SK-N-SH treated with all-trans-retinoic acid at 6 μM for 48 hours (cell line): ENCODE measurements around the gene APCS.

Source experiments
- ATAC-seq: fragments of 200-7000 bp; cut with Tn5 transposase; 3 replicates; pipeline ENCODE4 v1.9.1; 2020; ENCODE audit warnings: mild to moderate bottlenecking, moderate library complexity
- ARNTL ChIP-seq: fragments of 450-650 bp; formaldehyde crosslinking; IDR thresholded peaks from 2 replicates; pipeline ENCODE4 v1.5.0; 2020; ENCODE audit warnings: low read depth, mild to moderate bottlenecking, moderate library complexity, borderline replicate concordance
- BACH2 ChIP-seq: fragments of 250-450 bp; sonication (Bioruptor Pico); IDR thresholded peaks from 2 replicates; pipeline ENCODE4 v1.9.0; 2021; ENCODE audit warnings: mild to moderate bottlenecking, borderline replicate concordance
- CREB5 ChIP-seq: fragments of 250-450 bp; sonication (Bioruptor Pico); IDR thresholded peaks from 2 replicates; pipeline ENCODE4 v1.5.1; 2020; ENCODE audit warnings: low read depth, mild to moderate bottlenecking, moderate library complexity
- CSDC2 ChIP-seq: fragments of 250-450 bp; sonication (Bioruptor Pico); IDR thresholded peaks from 2 replicates; pipeline ENCODE4 v1.5.0; 2020; ENCODE audit warnings: mild to moderate bottlenecking, moderate library complexity
- ESRRG ChIP-seq: fragments of 250-450 bp; sonication (Bioruptor Pico); IDR thresholded peaks from 2 replicates; pipeline ENCODE4 v1.6.1; 2021; ENCODE audit warnings: mild to moderate bottlenecking
- GLIS3 ChIP-seq: fragments of 250-450 bp; sonication (Bioruptor Pico); IDR thresholded peaks from 2 replicates; pipeline ENCODE4 v1.5.0; 2020; ENCODE audit warnings: mild to moderate bottlenecking, moderate library complexity
- ISL1 ChIP-seq: fragments of 250-450 bp; sonication (Bioruptor Pico); IDR thresholded peaks from 2 replicates; pipeline ENCODE4 v2.1.2; 2022; ENCODE audit warnings: mild to moderate bottlenecking, moderate library complexity
- OSR1 ChIP-seq: fragments of 250-450 bp; sonication (Bioruptor Pico); IDR thresholded peaks from 2 replicates; pipeline ENCODE4 v1.8.0; 2022; ENCODE audit warnings: moderate library complexity, mild to moderate bottlenecking, inconsistent platforms
- PATZ1 ChIP-seq: fragments of 250-450 bp; sonication (Bioruptor Pico); IDR thresholded peaks from 2 replicates; pipeline ENCODE4 v1.8.0; 2020; ENCODE audit warnings: mild to moderate bottlenecking, moderate library complexity, borderline replicate concordance
- PPARA ChIP-seq: fragments of 250-450 bp; sonication (Bioruptor Pico); IDR thresholded peaks from 2 replicates; pipeline ENCODE4 v1.5.0; 2020; ENCODE audit warnings: mild to moderate bottlenecking, borderline replicate concordance
- TCF4 ChIP-seq: fragments of 250-450 bp; sonication (Bioruptor Pico); IDR thresholded peaks from 2 replicates; pipeline ENCODE4 v1.8.0; 2021; ENCODE audit warnings: mild to moderate bottlenecking, moderate library complexity, borderline replicate concordance
- TOX ChIP-seq: fragments of 250-450 bp; sonication (Bioruptor Pico); IDR thresholded peaks from 2 replicates; pipeline ENCODE4 v1.8.0; 2021; ENCODE audit warnings: mild to moderate bottlenecking, moderate library complexity, borderline replicate concordance
- ZC3H10 ChIP-seq: fragments of 250-450 bp; sonication (Bioruptor Pico); IDR thresholded peaks from 2 replicates; pipeline ENCODE4 v1.5.1; 2021; ENCODE audit warnings: mild to moderate bottlenecking, moderate library complexity
- ZFP3 ChIP-seq: fragments of 250-450 bp; sonication (Bioruptor Pico); IDR thresholded peaks from 2 replicates; pipeline ENCODE4 v1.5.0; 2020; ENCODE audit warnings: mild to moderate bottlenecking, moderate library complexity
- ZFP30 ChIP-seq: fragments of 450-650 bp; formaldehyde crosslinking; IDR thresholded peaks from 2 replicates; pipeline ENCODE4 v1.5.0; 2022; ENCODE audit warnings: mild to moderate bottlenecking, moderate library complexity
- ZNF565 ChIP-seq: fragments of 450-650 bp; formaldehyde crosslinking; conservative IDR thresholded peaks from 2 replicates; pipeline ENCODE4 v1.5.0; 2020; ENCODE audit warnings: low read depth, mild to moderate bottlenecking, moderate library complexity
- ZNF70 ChIP-seq: fragments of 450-650 bp; formaldehyde crosslinking; IDR thresholded peaks from 2 replicates; pipeline ENCODE4 v1.5.0; 2020; ENCODE audit warnings: mild to moderate bottlenecking, moderate library complexity
- ZNF8 ChIP-seq: fragments of 450-650 bp; formaldehyde crosslinking; IDR thresholded peaks from 2 replicates; pipeline ENCODE4 v1.5.0; 2020; ENCODE audit warnings: mild to moderate bottlenecking, moderate library complexity
- TF ChIP-seq, protein P1 (sequence below): fragments of 250-450 bp; sonication (Bioruptor Pico); IDR thresholded peaks from 2 replicates; pipeline ENCODE4 v1.8.0; 2021; ENCODE audit warnings: low read depth, mild to moderate bottlenecking, moderate library complexity, borderline replicate concordance
- TF ChIP-seq, protein P2 (sequence below): fragments of 250-450 bp; sonication (Bioruptor Pico); IDR thresholded peaks from 2 replicates; pipeline ENCODE4 v1.5.1; 2021; ENCODE audit warnings: mild to moderate bottlenecking, moderate library complexity
- TF ChIP-seq, protein P3 (sequence below): fragments of 250-450 bp; sonication (Bioruptor Pico); IDR thresholded peaks from 2 replicates; pipeline ENCODE4 v1.5.0; 2020; ENCODE audit warnings: mild to moderate bottlenecking, moderate library complexity

The APCS gene

DNA sequence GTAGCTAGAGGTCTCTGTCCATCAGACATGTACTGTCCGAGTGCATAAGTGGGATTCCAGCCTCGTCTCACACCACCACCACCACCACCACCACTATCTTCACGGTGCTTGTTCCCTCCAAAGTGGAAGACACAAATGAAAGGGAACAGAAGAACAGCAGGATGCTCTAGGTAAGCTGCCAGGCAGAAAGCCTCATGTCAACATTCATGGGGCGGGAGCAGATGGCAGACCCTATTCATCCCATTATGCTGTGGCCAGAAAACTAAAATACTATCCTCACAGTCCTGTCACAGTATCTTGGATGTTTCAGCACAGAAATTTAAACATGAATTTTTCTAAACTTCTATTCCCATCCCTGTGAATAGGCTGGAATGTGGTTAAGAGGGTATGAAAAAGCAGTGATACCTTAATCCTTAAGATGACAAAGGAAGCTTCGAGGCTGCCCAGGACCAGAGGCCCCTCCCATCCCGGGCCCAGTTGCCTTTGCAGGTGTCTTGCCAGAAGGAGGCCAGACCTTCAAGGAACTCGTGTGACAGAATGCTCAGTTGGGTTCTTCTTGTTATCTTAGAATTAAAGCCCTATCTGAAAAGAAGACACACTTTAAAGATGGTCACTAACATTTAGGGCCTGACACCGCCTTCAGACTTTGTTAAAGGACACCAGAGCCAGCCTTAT is 24.7 kb downstream of the APCS start:
- ATAC-seq, result no peak
- no peak for TF ChIP-seq TCF4
- TF ChIP-seq PPARA (CRISPR knock-in tag), result no peak
- TF ChIP-seq, protein P1, sequence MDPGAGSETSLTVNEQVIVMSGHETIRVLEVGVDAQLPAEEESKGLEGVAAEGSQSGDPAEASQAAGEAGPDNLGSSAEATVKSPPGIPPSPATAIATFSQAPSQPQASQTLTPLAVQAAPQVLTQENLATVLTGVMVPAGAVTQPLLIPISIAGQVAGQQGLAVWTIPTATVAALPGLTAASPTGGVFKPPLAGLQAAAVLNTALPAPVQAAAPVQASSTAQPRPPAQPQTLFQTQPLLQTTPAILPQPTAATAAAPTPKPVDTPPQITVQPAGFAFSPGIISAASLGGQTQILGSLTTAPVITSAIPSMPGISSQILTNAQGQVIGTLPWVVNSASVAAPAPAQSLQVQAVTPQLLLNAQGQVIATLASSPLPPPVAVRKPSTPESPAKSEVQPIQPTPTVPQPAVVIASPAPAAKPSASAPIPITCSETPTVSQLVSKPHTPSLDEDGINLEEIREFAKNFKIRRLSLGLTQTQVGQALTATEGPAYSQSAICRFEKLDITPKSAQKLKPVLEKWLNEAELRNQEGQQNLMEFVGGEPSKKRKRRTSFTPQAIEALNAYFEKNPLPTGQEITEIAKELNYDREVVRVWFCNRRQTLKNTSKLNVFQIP (CRISPR knock-in tag), result no peak
- no peak for TF ChIP-seq OSR1
- no peak for TF ChIP-seq BACH2 (CRISPR knock-in tag)
- TF ChIP-seq, protein P2, sequence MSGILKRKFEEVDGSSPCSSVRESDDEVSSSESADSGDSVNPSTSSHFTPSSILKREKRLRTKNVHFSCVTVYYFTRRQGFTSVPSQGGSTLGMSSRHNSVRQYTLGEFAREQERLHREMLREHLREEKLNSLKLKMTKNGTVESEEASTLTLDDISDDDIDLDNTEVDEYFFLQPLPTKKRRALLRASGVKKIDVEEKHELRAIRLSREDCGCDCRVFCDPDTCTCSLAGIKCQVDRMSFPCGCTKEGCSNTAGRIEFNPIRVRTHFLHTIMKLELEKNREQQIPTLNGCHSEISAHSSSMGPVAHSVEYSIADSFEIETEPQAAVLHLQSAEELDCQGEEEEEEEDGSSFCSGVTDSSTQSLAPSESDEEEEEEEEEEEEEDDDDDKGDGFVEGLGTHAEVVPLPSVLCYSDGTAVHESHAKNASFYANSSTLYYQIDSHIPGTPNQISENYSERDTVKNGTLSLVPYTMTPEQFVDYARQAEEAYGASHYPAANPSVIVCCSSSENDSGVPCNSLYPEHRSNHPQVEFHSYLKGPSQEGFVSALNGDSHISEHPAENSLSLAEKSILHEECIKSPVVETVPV, result no peak

- TF ChIP-seq BACH2 (CRISPR knock-in tag) (no peak), ESRRG (CRISPR knock-in tag) (no peak), ZFP3 (CRISPR knock-in tag) (no peak), ZFP30 (CRISPR knock-in tag) (no peak), CSDC2 (CRISPR knock-in tag) (no peak), ZNF70 (CRISPR knock-in tag) (no peak), ZC3H10 (no peak), PPARA (CRISPR knock-in tag) (no peak), GLIS3 (CRISPR knock-in tag) (no peak), TCF4 (no peak), ISL1 (CRISPR knock-in tag) (no peak), CREB5 (CRISPR knock-in tag) (no peak), TOX (no peak), ZNF565 (CRISPR knock-in tag) (no peak), PATZ1 (CRISPR knock-in tag) (no peak), ZNF8 (CRISPR knock-in tag) (no peak), ARNTL (CRISPR knock-in tag) (no peak)
- TF ChIP-seq, protein P2, result no peak
- TF ChIP-seq, protein P1 (CRISPR knock-in tag), result no peak
- TF ChIP-seq, protein P3, sequence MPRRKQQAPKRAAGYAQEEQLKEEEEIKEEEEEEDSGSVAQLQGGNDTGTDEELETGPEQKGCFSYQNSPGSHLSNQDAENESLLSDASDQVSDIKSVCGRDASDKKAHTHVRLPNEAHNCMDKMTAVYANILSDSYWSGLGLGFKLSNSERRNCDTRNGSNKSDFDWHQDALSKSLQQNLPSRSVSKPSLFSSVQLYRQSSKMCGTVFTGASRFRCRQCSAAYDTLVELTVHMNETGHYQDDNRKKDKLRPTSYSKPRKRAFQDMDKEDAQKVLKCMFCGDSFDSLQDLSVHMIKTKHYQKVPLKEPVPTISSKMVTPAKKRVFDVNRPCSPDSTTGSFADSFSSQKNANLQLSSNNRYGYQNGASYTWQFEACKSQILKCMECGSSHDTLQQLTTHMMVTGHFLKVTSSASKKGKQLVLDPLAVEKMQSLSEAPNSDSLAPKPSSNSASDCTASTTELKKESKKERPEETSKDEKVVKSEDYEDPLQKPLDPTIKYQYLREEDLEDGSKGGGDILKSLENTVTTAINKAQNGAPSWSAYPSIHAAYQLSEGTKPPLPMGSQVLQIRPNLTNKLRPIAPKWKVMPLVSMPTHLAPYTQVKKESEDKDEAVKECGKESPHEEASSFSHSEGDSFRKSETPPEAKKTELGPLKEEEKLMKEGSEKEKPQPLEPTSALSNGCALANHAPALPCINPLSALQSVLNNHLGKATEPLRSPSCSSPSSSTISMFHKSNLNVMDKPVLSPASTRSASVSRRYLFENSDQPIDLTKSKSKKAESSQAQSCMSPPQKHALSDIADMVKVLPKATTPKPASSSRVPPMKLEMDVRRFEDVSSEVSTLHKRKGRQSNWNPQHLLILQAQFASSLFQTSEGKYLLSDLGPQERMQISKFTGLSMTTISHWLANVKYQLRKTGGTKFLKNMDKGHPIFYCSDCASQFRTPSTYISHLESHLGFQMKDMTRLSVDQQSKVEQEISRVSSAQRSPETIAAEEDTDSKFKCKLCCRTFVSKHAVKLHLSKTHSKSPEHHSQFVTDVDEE (CRISPR knock-in tag), result no peak
- ATAC-seq, result no peak
Measured at GRCh38 chr1:159632922-159633321, 45.3 kb downstream of the APCS start.
